Spleen (tissue), 11 donors: ENCODE data around the gene CHST12. TPM values are rescaled to one million over a fixed set of nuclear protein-coding genes. Genes with fewer than 3 reads are reported as not detected.
A peak's percentile ranks its signal among the peaks of the same experiment; 100 is the strongest.

Source experiments
- DNase-seq: peaks from one replicate; pipeline ENCODE4 v3.0.0-alpha.2; 2020
- H3K27ac ChIP-seq, 8 donors: fragments of 200-600 bp; sonication (generic) in 7 of 8; 1 replicate in 4 of 8; 2 replicates in 4 of 8; pipeline versions ENCODE4 v1.5.0 to v1.8.0; 2016 to 2021; ENCODE audit warnings: inconsistent platforms in 4 of 8, mild to moderate bottlenecking in 4 of 8, moderate library complexity in 1 of 8
- H3K27me3 ChIP-seq, 7 donors: fragments of 200-600 bp; sonication (generic) in 6 of 7; replicated peaks in 1 of 7; 1 replicate in 4 of 7; 2 replicates in 3 of 7; pipeline versions ENCODE4 v1.5.0 to v1.8.0; 2016 to 2021; ENCODE audit warnings: inconsistent platforms in 3 of 7, mild to moderate bottlenecking in 1 of 7
- H3K36me3 ChIP-seq, 6 donors: fragments of 200-600 bp; sonication (generic) in 5 of 6; 1 replicate in 4 of 6; 2 replicates in 2 of 6; pipeline versions ENCODE4 v1.5.0 to v1.8.0; 2016 to 2021; ENCODE audit warnings: inconsistent platforms in 2 of 6
- H3K4me1 ChIP-seq, 6 donors: fragments of 200-600 bp; sonication (generic) in 5 of 6; 1 replicate in 3 of 6; 2 replicates in 3 of 6; pipeline versions ENCODE4 v1.5.0 to v1.8.0; 2016 to 2021; ENCODE audit warnings: inconsistent platforms in 3 of 6
- H3K4me3 ChIP-seq, 8 donors: fragments of 200-600 bp; sonication (generic) in 7 of 8; 1 replicate in 4 of 8; 2 replicates in 4 of 8; pipeline versions ENCODE4 v1.5.0 to v1.8.0; 2016 to 2021; ENCODE audit warnings: inconsistent platforms in 4 of 8, mild to moderate bottlenecking in 4 of 8, moderate library complexity in 2 of 8
- H3K9me3 ChIP-seq, 8 donors: fragments of 200-600 bp; sonication (generic) in 7 of 8; 1 replicate in 4 of 8; 2 replicates in 4 of 8; pipeline versions ENCODE4 v1.5.0 to v1.8.0; 2016 to 2021; ENCODE audit warnings: inconsistent platforms in 4 of 8
- POLR2A ChIP-seq, 3 donors: fragments of 450-650 bp; IDR thresholded peaks; one replicate each; pipeline ENCODE4 v1.5.1; 2017; ENCODE audit warnings: antibody characterized with exemption in 3 of 3, mild to moderate bottlenecking in 1 of 3
- POLR2AphosphoS5 ChIP-seq, 3 donors: sonication (generic); formaldehyde crosslinking; IDR thresholded peaks; one replicate each; pipeline ENCODE4 v1.5.1; 2017; ENCODE audit warnings: antibody characterized with exemption in 3 of 3
- WGBS, 5 donors: extraction: QIAGEN DNeasy Blood & Tissue Kit in 3 of 5; methylation state at CpG; one replicate each; pipeline versions ENCODE4 v1.1.5 to v1.1.7; 2013 to 2018; 5-methylcytosine and 5-hydroxymethylcytosine counted together
- intact Hi-C: fragments of 100-400 bp; cut with DNase I; formaldehyde crosslinking; loops from one replicate; pipeline ENCODE4 v1.15.0; 2023; ENCODE audit warnings: low total_unique reads
- polyA plus RNA-seq, 3 donors: library from polyadenylated mRNA; stranded (reverse); fragments of 200-250 nt; gene quantifications; one replicate each; pipeline ENCODE4 v1.2.1, GENCODE V29; 2013
- total RNA-seq, 7 donors: library from RNA; depleted of rRNA in 3 of 7; stranded (reverse); fragments of >200 nt in 3 of 7; fragmentation: NEBNext Ultra II Directional in 4 of 7; extraction: Animal tissue kit (Norgen Biotek cat#: 25700) in 4 of 7; gene quantifications; one replicate each; pipeline versions ENCODE4 v1.1.0 to v1.2.1, GENCODE V29; 2016 to 2021
- TF ChIP-seq, protein P1 (sequence below), 11 experiments: fragments of 200-600 bp in 7 of 11; fragments of 450-650 bp in 4 of 11; sonication (generic) in 4 of 11; IDR thresholded peaks in 8 of 11; conservative IDR thresholded peaks in 3 of 11; 1 replicate in 7 of 11; 2 replicates in 4 of 11; pipeline versions ENCODE4 v1.4.0 to v1.8.0; 2016 to 2021; ENCODE audit warnings: antibody characterized with exemption in 11 of 11, inconsistent platforms in 4 of 11, mild to moderate bottlenecking in 1 of 11
- donor health status: healthy with polysubstance abuse.
- donor health status: DM: no; HTN: no; CAD: no; lungs with moderate emphysema.
- donor health status: DM: no; HTN: no; CAD: no.
- donor health status: Bipolar disorder and iron deficiency.
- donor health status: healthy.
- donor health status: DM: no; HTN: no; CAD: no.
- donor health status: DM: yes; HTN: yes; CAD: no.

Gene CHST12
- total and polyA plus RNA-seq, 10 donors, result 7.7 to 51.4 (median 31.6) TPM

DNA sequence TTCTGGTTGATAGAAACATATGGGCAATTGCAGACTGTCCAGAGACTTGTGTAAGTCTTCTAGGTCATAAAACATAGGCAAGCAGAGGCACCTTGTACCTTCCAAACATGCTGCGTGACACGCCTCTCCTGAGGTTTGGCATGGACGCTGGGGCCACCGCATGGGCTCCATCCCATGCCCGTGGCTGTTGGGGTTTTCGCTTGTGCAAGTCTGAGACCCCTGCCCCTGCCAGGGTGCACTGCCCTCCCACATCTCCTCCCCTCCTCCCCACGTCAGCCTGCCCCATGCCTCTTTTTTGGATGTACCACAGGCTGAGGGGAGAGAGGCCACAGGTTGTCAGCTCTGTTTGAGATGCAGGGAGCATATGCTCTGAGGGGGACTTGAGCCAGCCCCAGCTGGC, 29.8 kb upstream of the CHST12 start:
- Histone ChIP-seq H3K36me3 (peaks cover 26 to 97% (median 93%) of the 10 kb centered on the region in 6 donors), H3K4me3 (no peak overlapping the region), H3K27ac (no peak overlapping the region), H3K27me3 (no peaks in the 10 kb centered on the region), H3K9me3 (no peaks in the 10 kb centered on the region), H3K4me1 (peaks cover 0 to 13% (median 7%) of the 10 kb centered on the region in 6 donors)
- DNase-seq, result no peak
- intact Hi-C loops, result no loop called here
- no peak for TF ChIP-seq POLR2AphosphoS5 (IDR thresholded peaks at IDR 0.05)
- TF ChIP-seq, protein P1, sequence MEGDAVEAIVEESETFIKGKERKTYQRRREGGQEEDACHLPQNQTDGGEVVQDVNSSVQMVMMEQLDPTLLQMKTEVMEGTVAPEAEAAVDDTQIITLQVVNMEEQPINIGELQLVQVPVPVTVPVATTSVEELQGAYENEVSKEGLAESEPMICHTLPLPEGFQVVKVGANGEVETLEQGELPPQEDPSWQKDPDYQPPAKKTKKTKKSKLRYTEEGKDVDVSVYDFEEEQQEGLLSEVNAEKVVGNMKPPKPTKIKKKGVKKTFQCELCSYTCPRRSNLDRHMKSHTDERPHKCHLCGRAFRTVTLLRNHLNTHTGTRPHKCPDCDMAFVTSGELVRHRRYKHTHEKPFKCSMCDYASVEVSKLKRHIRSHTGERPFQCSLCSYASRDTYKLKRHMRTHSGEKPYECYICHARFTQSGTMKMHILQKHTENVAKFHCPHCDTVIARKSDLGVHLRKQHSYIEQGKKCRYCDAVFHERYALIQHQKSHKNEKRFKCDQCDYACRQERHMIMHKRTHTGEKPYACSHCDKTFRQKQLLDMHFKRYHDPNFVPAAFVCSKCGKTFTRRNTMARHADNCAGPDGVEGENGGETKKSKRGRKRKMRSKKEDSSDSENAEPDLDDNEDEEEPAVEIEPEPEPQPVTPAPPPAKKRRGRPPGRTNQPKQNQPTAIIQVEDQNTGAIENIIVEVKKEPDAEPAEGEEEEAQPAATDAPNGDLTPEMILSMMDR (IDR thresholded peaks at IDR 0.05 in 8 of 11, conservative IDR thresholded peaks at IDR 0.05 in 3 of 11), result no peak
- no peak for TF ChIP-seq POLR2A (IDR thresholded peaks at IDR 0.05)
- WGBS, 5 donors, result 86 to 96% (median 94%) methylated on average over 7 of the region's 7 CpGs

DNA sequence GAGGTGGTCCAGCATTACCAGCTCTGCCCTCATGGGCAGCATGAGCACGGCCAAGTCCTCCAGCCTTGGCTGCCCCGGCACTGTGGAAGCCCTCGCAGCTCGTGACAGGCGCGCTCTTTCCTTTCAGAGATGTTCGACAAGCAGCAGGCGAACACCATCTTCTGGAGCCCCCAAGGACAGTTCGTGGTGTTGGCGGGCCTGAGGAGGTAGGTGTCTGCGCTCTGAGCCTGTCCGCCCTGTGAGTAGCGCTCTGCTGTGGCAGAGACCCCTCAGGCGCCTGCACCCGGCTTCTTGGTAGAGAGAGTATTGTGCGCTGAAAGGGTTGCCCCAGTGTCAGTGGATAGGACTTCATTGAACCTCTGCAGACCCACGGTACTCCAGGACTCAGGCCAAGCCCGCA, 29.0 kb upstream of the CHST12 start:
- WGBS, 5 donors, result 92 to 98% (median 97%) methylated on average over 13 to 18 of the region's 18 CpGs
- Histone ChIP-seq H3K27me3 (no peaks in the 10 kb centered on the region), H3K4me3 (no peak overlapping the region), H3K4me1 (peaks cover 0 to 13% (median 7%) of the 10 kb centered on the region in 6 donors), H3K9me3 (no peaks in the 10 kb centered on the region), H3K36me3 (peaks cover 24 to 97% (median 93%) of the 10 kb centered on the region in 6 donors), H3K27ac (no peak overlapping the region)
- TF ChIP-seq POLR2A (IDR thresholded peaks at IDR 0.05), result no peak
- TF ChIP-seq POLR2AphosphoS5 (IDR thresholded peaks at IDR 0.05), result peak in 1 of 3 donors; percentile 47
- TF ChIP-seq, protein P1 (IDR thresholded peaks at IDR 0.05 in 8 of 11, conservative IDR thresholded peaks at IDR 0.05 in 3 of 11), result no peak
- intact Hi-C loops, result no loop called here
- no peak for DNase-seq

DNA sequence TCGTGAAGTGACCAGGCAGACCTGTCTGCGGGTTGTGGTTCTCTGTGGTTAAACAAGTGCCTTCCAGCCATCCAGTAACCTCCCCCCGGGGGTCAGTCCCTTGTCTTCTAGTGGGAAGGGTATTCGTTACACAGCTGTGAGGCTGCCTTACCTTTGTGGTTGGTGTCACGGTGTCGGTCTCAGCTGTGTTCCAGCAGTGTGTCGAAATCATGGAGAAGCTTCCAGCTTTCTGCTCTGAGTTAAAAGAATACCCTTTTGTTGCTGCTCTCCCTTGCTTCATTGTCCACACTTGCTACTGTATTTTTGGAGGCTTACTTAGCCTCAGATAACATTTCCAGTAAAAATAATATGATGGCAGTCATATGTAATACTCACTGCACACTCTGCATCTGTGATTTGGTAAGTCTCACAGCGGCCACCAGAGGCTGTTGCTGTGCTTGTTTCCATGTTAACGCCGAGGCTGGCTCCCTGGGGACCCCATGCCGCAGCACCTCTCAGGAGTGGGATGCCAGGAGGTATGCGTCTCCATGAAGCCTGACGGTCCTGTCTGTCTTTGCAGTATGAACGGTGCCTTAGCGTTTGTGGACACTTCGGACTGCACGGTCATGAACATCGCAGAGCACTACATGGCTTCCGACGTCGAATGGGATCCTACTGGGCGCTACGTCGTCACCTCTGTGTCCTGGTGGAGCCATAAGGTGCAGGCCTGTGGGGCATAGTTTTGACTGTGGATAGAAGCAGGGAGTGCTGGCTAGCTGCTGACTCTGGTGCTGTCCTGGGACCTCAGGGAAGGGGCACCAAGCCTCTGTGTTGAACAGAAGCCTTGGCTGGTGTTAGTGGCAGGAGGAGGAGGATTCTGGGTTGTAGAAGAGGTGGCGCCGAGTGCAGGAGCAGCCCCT, 28.3 kb upstream of the CHST12 start:
- peaks cover 21 to 97% (median 93%) of the 10 kb centered on the region in 6 donors for H3K36me3 ChIP-seq
- DNase-seq, result no peak
- 89 to 95% (median 93%) methylated on average over 25 to 26 of the region's 26 CpGs for WGBS, 5 donors
- H3K27me3 ChIP-seq, result no peaks in the 10 kb centered on the region
- peaks cover 0 to 13% (median 7%) of the 10 kb centered on the region in 6 donors for H3K4me1 ChIP-seq
- no peaks in the 10 kb centered on the region for H3K9me3 ChIP-seq
- intact Hi-C loops, result no loop called here
- H3K27ac ChIP-seq, result no peak overlapping the region
- TF ChIP-seq, protein P1 (IDR thresholded peaks at IDR 0.05 in 8 of 11, conservative IDR thresholded peaks at IDR 0.05 in 3 of 11), result no peak
- no peak for TF ChIP-seq POLR2A (IDR thresholded peaks at IDR 0.05)
- peak in 2 of 3 donors; percentile 6 to 13 for TF ChIP-seq POLR2AphosphoS5 (IDR thresholded peaks at IDR 0.05)
- no peak overlapping the region for H3K4me3 ChIP-seq
